Measurements from ENCODE around the gene KCNJ6. TPM values are rescaled to one million over a fixed set of nuclear protein-coding genes. Genes with fewer than 3 reads are reported as not detected.

KCNJ6 gene
- total and polyA plus RNA-seq, 2 of the 8 experiments (the other 6 are each of a cell fraction or from before 2014, with no cell fraction given) = 0.51 to 1.2 TPM

DNA sequence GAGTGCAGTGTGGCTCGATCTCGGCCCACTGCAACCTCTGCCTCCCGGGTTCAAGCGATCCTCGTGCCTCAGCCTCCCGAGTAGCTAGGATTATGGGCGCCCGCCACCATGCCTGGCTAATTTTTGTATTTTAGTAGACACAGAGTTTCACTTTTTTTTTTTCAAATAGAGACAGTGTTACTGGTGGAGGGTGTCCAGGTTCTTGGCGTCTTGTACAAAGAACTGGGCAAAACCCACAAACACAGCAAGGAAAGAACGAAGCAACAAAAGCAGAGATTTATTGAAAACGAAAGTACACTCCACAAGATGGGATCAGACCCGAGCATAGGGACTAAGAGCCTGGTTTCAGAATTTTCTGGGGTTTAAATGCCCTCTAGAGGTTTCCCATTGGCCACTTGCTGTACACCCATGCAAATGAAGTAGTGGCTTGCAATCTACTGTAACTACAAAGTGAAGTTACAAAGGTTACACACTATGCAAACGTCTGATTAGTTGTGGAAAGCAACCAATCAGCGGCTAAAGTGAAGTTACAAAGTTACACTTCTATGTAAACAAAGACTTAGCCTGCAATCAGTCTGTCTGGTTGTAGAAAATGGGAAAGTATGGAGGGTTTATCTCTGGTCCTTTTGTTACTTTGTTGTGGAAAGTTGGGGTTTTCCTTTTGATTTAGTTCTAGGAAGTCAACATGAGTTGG is 350.6 kb downstream of the KCNJ6 start (continued):
- TF ChIP-seq CTCF (IDR thresholded peaks at IDR 0.05; ENCODE audit: control extremely low read depth in 1 of 3, insufficient read depth in 1 of 3, low read depth in 1 of 3, low read length in 3 of 3) (no peak), SRF (IDR thresholded peaks at IDR 0.05; ENCODE audit: low read depth, low read length) (no peak), CEBPB (IDR thresholded peaks at IDR 0.05; ENCODE audit: low read depth, low read length) (no peak), MAFK (IDR thresholded peaks at IDR 0.05; ENCODE audit: low read depth, low read length) (no peak), ZNF274 (IDR thresholded peaks at IDR 0.05; ENCODE audit: borderline replicate concordance, extremely low read depth, low read length) (no peak), RAD21 (IDR thresholded peaks at IDR 0.05 in 1 of 2, conservative IDR thresholded peaks at IDR 0.05 in 1 of 2; ENCODE audit: low read depth in 2 of 2, low read length in 2 of 2) (no peak; a peak in 1 of 4 replicates)
